MCF 10A (cell line): ENCODE results near the gene SORL1. TPM values are rescaled to one million over a fixed set of nuclear protein-coding genes. Genes with fewer than 3 reads are reported as not detected.

Experiments used
- BruUV-seq: library from RNA; stranded (reverse); fragments of 400-500 nt; replicated peaks from 2 replicates; lab custom pipeline; 2021; lab: Mats Ljungman, UMichigan
- CTCF ChIA-PET: fragments of 300-600 bp; sonication (Branson Sonifier 250); formaldehyde crosslinking; extraction: SDS; loops from one replicate; lab custom pipeline; 2021; ENCODE audit warnings: antibody characterized with exemption, inconsistent platforms; lab: Yijun Ruan, JAX
- POLR2A ChIA-PET: fragments of 300-600, 350-650 bp; sonication (Branson Sonifier 250); formaldehyde crosslinking; extraction: SDS; loops from one replicate; lab custom pipeline; 2020; ENCODE audit warnings: antibody characterized with exemption, inconsistent platforms; lab: Yijun Ruan, JAX
- DNase-seq: peaks from one replicate; pipeline ENCODE4 v3.0.0-alpha.2; 2018; ENCODE audit not compliant: unreplicated experiment
- H3K27ac Mint-ChIP-seq: one replicate; pipeline ENCODE4 v1.8.0; 2022; ENCODE audit warnings: mild to moderate bottlenecking, low read depth, mixed read lengths; ENCODE audit not compliant: unreplicated experiment
- H3K27me3 Mint-ChIP-seq: one replicate; pipeline ENCODE4 v1.8.0; 2022; ENCODE audit warnings: mixed read lengths; ENCODE audit not compliant: insufficient read depth, unreplicated experiment
- H3K36me3 Mint-ChIP-seq: one replicate; pipeline ENCODE4 v1.8.0; 2022; ENCODE audit warnings: mild to moderate bottlenecking, moderate library complexity, mixed read lengths; ENCODE audit not compliant: insufficient read depth, unreplicated experiment
- H3K4me1 Mint-ChIP-seq: one replicate; pipeline ENCODE4 v1.8.0; 2022; ENCODE audit warnings: mixed read lengths; ENCODE audit not compliant: insufficient read depth, unreplicated experiment
- H3K4me3 Mint-ChIP-seq: one replicate; pipeline ENCODE4 v1.8.0; 2022; ENCODE audit warnings: mild to moderate bottlenecking, moderate library complexity, mixed read lengths; ENCODE audit not compliant: unreplicated experiment
- H3K9me3 Mint-ChIP-seq: one replicate; pipeline ENCODE4 v1.8.0; 2022; ENCODE audit warnings: mixed read lengths; ENCODE audit not compliant: unreplicated experiment
- CTCF ChIP-seq: fragments of 200-600 bp; IDR thresholded peaks from one replicate; pipeline ENCODE4 v1.8.0; 2022; ENCODE audit warnings: antibody characterized with exemption, mild to moderate bottlenecking; ENCODE audit not compliant: unreplicated experiment
- intact Hi-C: fragments of 100-400 bp; cut with micrococcal nuclease; formaldehyde crosslinking; loops from 2 replicates; pipeline ENCODE4 v1.14.1; 2022
- total RNA-seq: library from RNA; stranded (reverse); gene quantifications from 2 replicates; pipeline ENCODE4 v1.2.3, GENCODE V29; 2022

SORL1 gene
- total RNA-seq, 1 experiment from 2014 or later = 5.9 TPM

GRCh38 chr11:121645001-121645400 is 192.9 kb downstream of the SORL1 start:
- ChIA-PET CTCF (interaction anchor here (0.5 to 3.2 kb wide), 4 partner anchors 10 to 861 kb away, joined by 3 to 28 read pairs (median 4); no protein-coding TSS in a partner anchor), POLR2A (interaction anchor here (1.5 kb wide), 1 partner anchor 11 kb away, joined by 3 read pairs; no protein-coding TSS in a partner anchor)
- H3K27me3 Mint-ChIP-seq = no peaks in the 10 kb centered on the region
- no peaks in the 10 kb centered on the region for H3K9me3 Mint-ChIP-seq
- no peak for TF ChIP-seq CTCF
- no peak overlapping the region for H3K27ac Mint-ChIP-seq
- no TSS peak for BruUV-seq
- H3K4me3 Mint-ChIP-seq = no peak overlapping the region
- no peak for DNase-seq
- intact Hi-C loops = no loop called here
- H3K36me3 Mint-ChIP-seq = no peaks in the 10 kb centered on the region
- no peaks in the 10 kb centered on the region for H3K4me1 Mint-ChIP-seq

- no peaks in the 10 kb centered on the region for H3K4me1 Mint-ChIP-seq
- H3K36me3 Mint-ChIP-seq = no peaks in the 10 kb centered on the region
- no peaks in the 10 kb centered on the region for H3K27me3 Mint-ChIP-seq
- ChIA-PET CTCF (interaction anchor here (0.5 to 3.2 kb wide), 4 partner anchors 9 to 860 kb away, joined by 3 to 28 read pairs (median 3); no protein-coding TSS in a partner anchor), POLR2A (interaction anchor here (1.5 kb wide), 1 partner anchor 12 kb away, joined by 3 read pairs; no protein-coding TSS in a partner anchor)
- no peak overlapping the region for H3K4me3 Mint-ChIP-seq
- BruUV-seq = no TSS peak
- intact Hi-C loops = no loop called here
- no peak for DNase-seq
- no peaks in the 10 kb centered on the region for H3K9me3 Mint-ChIP-seq
- no peak for TF ChIP-seq CTCF
- H3K27ac Mint-ChIP-seq = no peak overlapping the region
Observed at GRCh38 chr11:121645596-121645995, 193.5 kb downstream of the SORL1 start.

- Mint-ChIP-seq H3K4me3 (no peak overlapping the region), H3K9me3 (no peaks in the 10 kb centered on the region), H3K27ac (no peak overlapping the region), H3K27me3 (no peaks in the 10 kb centered on the region), H3K36me3 (no peaks in the 10 kb centered on the region), H3K4me1 (no peaks in the 10 kb centered on the region)
- intact Hi-C loops = no loop called here
- no TSS peak for BruUV-seq
- no peak for TF ChIP-seq CTCF
- ChIA-PET POLR2A (no interaction called here), CTCF (interaction anchor here (0.6 to 1.1 kb wide), 3 partner anchors 15 to 568 kb away, joined by 3 read pairs; no protein-coding TSS in a partner anchor)
- DNase-seq = no peak
Observed at GRCh38 chr11:121648306-121648705, 196.2 kb downstream of the SORL1 start.

GRCh38 chr11:121649798-121650197 is 197.7 kb downstream of the SORL1 start:
- no peak for DNase-seq
- H3K4me1 Mint-ChIP-seq = peaks cover 9% of the 10 kb centered on the region
- no peaks in the 10 kb centered on the region for H3K36me3 Mint-ChIP-seq
- H3K9me3 Mint-ChIP-seq = no peaks in the 10 kb centered on the region
- no peaks in the 10 kb centered on the region for H3K27me3 Mint-ChIP-seq
- TF ChIP-seq CTCF = no peak
- POLR2A ChIA-PET = interaction anchor here (0.6 kb wide), 1 partner anchor 524 kb away, joined by 3 read pairs; no protein-coding TSS in a partner anchor
- H3K4me3 Mint-ChIP-seq = no peak overlapping the region
- intact Hi-C loops = no loop called here
- CTCF ChIA-PET = interaction anchor here (0.7 to 0.9 kb wide), 2 partner anchors 501 to 854 kb away, joined by 3 read pairs; no protein-coding TSS in a partner anchor
- no peak overlapping the region for H3K27ac Mint-ChIP-seq
- no TSS peak for BruUV-seq
